Endothelial cell of umbilical vein (primary cell): ENCODE measurements around the gene CNOT1. TPM values are rescaled to one million over a fixed set of nuclear protein-coding genes. Genes with fewer than 3 reads are reported as not detected.

ENCODE experiments used
- BruUV-seq: library from RNA; stranded (reverse); fragments of 400-500 nt; replicated peaks from 2 replicates; lab custom pipeline; 2021; lab: Mats Ljungman, UMichigan
- CTCF ChIA-PET: fragments of 300-600, 350-600 bp; sonication (Branson Sonifier 250); formaldehyde crosslinking; loops from one replicate; lab custom pipeline; 2021; ENCODE audit warnings: antibody characterized with exemption, inconsistent platforms; lab: Charles Lee
- POLR2A ChIA-PET: fragments of 300-600, 350-600 bp; sonication (Branson Sonifier 250); formaldehyde crosslinking; loops from one replicate; lab custom pipeline; 2021; ENCODE audit warnings: antibody characterized with exemption, inconsistent platforms; lab: Charles Lee
- DNase-seq: peaks from one replicate; pipeline ENCODE4 v3.0.0-alpha.2; 2011; ENCODE audit warnings: low read depth, low spot score
- FAIRE-seq: peaks from 2 replicates; lab custom pipeline; 2011; peaks lifted over from hg19 to GRCh38; lab: Jason Lieb, UNC
- H2AFZ ChIP-seq: 2 replicates; pipeline ENCODE4 v1.6.0; 2012; ENCODE audit warnings: low read depth, low read length, control low read depth, inconsistent platforms
- H3K27ac ChIP-seq: 2 replicates; pipeline ENCODE4 v1.5.1; 2011; ENCODE audit warnings: low read depth, mild to moderate bottlenecking, control low read depth, low read length, moderate library complexity; ENCODE audit not compliant: insufficient read depth
- H3K27me3 ChIP-seq, 2 experiments: 2 replicates each; pipeline versions ENCODE4 v1.6.0 to v1.6.1; 2011; ENCODE audit warnings: low read length in 2 of 2, mixed read lengths in 1 of 2; ENCODE audit not compliant: control insufficient read depth in 2 of 2, insufficient read depth in 2 of 2
- H3K36me3 ChIP-seq, 2 experiments: 2 replicates in 1 of 2; 3 replicates in 1 of 2; pipeline ENCODE4 v1.5.1; 2011; ENCODE audit warnings: low read length in 2 of 2, mild to moderate bottlenecking in 1 of 2, moderate library complexity in 1 of 2; ENCODE audit not compliant: control insufficient read depth in 2 of 2, insufficient read depth in 2 of 2; ENCODE audit errors: extremely low read depth in 1 of 2
- H3K4me1 ChIP-seq: 3 replicates; pipeline ENCODE4 v1.5.1; 2011; ENCODE audit warnings: mild to moderate bottlenecking, low read length; ENCODE audit not compliant: control insufficient read depth, insufficient read depth; ENCODE audit errors: extremely low read depth
- H3K4me2 ChIP-seq: 2 replicates; pipeline ENCODE4 v1.6.1; 2011; ENCODE audit warnings: low read length, control low read depth, mixed read lengths; ENCODE audit not compliant: insufficient read depth
- H3K4me3 ChIP-seq, 3 experiments: fragments of 200-600 bp in 1 of 3; sonication (generic), shearing (Covaris generic) in 1 of 3; replicated peaks in 1 of 3; 2 replicates each; pipeline ENCODE4 v1.5.1; 2011 to 2016; ENCODE audit warnings: control low read depth in 3 of 3, low read length in 3 of 3, mild to moderate bottlenecking in 2 of 3, inconsistent platforms in 1 of 3, low read depth in 1 of 3, moderate library complexity in 1 of 3; ENCODE audit not compliant: insufficient read depth in 1 of 3
- H3K79me2 ChIP-seq: 2 replicates; pipeline ENCODE4 v1.6.0; 2012; ENCODE audit warnings: low read length, inconsistent platforms; ENCODE audit not compliant: control insufficient read depth, insufficient read depth
- H3K9ac ChIP-seq: replicated peaks from 2 replicates; pipeline ENCODE3; 2011; ENCODE audit warnings: low read length, control low read depth; ENCODE audit not compliant: insufficient read depth; ENCODE audit errors: extremely low read depth
- H3K9me1 ChIP-seq: replicated peaks from 3 replicates; pipeline ENCODE4 v1.6.0; 2011; ENCODE audit warnings: mild to moderate bottlenecking, low read length; ENCODE audit not compliant: control insufficient read depth, insufficient read depth; ENCODE audit errors: extremely low read depth
- H3K9me3 ChIP-seq: replicated peaks from 2 replicates; pipeline ENCODE4 v1.5.1; 2012; ENCODE audit warnings: low read length, inconsistent platforms; ENCODE audit not compliant: control insufficient read depth, insufficient read depth
- H4K20me1 ChIP-seq: replicated peaks from 2 replicates; pipeline ENCODE3; 2011; ENCODE audit warnings: mild to moderate bottlenecking, low read length; ENCODE audit not compliant: control insufficient read depth, insufficient read depth; ENCODE audit errors: extremely low read depth
- CTCF ChIP-seq, 2 donors: IDR thresholded peaks; 1 replicate in 1 of 2; 2 replicates in 1 of 2; pipeline ENCODE4 v1.5.1; 2011; ENCODE audit warnings: low read length in 2 of 2, mild to moderate bottlenecking in 2 of 2, moderate library complexity in 2 of 2, control low read depth in 1 of 2, inconsistent platforms in 1 of 2, low read depth in 1 of 2; ENCODE audit not compliant: insufficient read depth in 1 of 2; ENCODE audit errors: extremely low read depth in 1 of 2
- EZH2 ChIP-seq: IDR thresholded peaks from 2 replicates; pipeline ENCODE4 v1.6.1; 2012; ENCODE audit warnings: borderline replicate concordance, low read depth, mild to moderate bottlenecking, moderate library complexity, low read length, inconsistent platforms; ENCODE audit not compliant: severe bottlenecking
- FOS ChIP-seq: IDR thresholded peaks from 2 replicates; pipeline ENCODE4 v1.6.1; 2011; ENCODE audit warnings: mild to moderate bottlenecking, low read length, moderate library complexity, borderline replicate concordance; ENCODE audit not compliant: insufficient read depth
- GATA2 ChIP-seq: IDR thresholded peaks from 2 replicates; pipeline ENCODE4 v1.7.0; 2011; ENCODE audit warnings: low read depth, mild to moderate bottlenecking, moderate library complexity, mixed read lengths, low read length; ENCODE audit not compliant: insufficient read length, insufficient read depth
- JUN ChIP-seq: IDR thresholded peaks from 2 replicates; pipeline ENCODE4 v1.6.1; 2011; ENCODE audit warnings: borderline replicate concordance, low read depth; ENCODE audit not compliant: insufficient read length, insufficient read depth
- MAX ChIP-seq: IDR thresholded peaks from 2 replicates; pipeline ENCODE4 v1.6.1; 2011; ENCODE audit not compliant: insufficient read depth, insufficient read length
- MYC ChIP-seq: IDR thresholded peaks from one replicate; pipeline ENCODE4 v1.6.1; 2011; ENCODE audit warnings: mild to moderate bottlenecking, low read depth, low read length
- POLR2A ChIP-seq: IDR thresholded peaks from 2 replicates; pipeline ENCODE4 v1.6.1; 2012; ENCODE audit warnings: low read depth, mild to moderate bottlenecking, control low read depth, low read length
- POLR2AphosphoS5 ChIP-seq: IDR thresholded peaks from 2 replicates; pipeline ENCODE4 v1.6.1; 2012; ENCODE audit warnings: low read depth, mild to moderate bottlenecking, control low read depth, low read length, moderate library complexity; ENCODE audit not compliant: insufficient read depth
- dilution Hi-C: fragments of 300-500 bp; cut with MboI; formaldehyde crosslinking; loops from one replicate; pipeline ENCODE4 v1.15.0; 2019; ENCODE audit warnings: low sequenced_read_pairs; ENCODE audit not compliant: extremely low pct_ligation_motif_present
- intact Hi-C: fragments of 100-400 bp; cut with micrococcal nuclease; formaldehyde crosslinking; loops from one replicate; pipeline ENCODE4 v1.10.0; 2022
- polyA plus RNA-seq, 4 experiments: library from polyadenylated mRNA; depleted of rRNA in 3 of 4; stranded (reverse) in 3 of 4; unstranded in 1 of 4; fragments of >200 nt; gene quantifications; 2 replicates each; pipeline versions ENCODE4 v1.2.1 to v1.2.3, GENCODE V29; 2011 to 2012; ENCODE audit warnings: missing spikeins in 1 of 4
- total RNA-seq: library from RNA; stranded (reverse); gene quantifications from 2 replicates; pipeline ENCODE4 v1.2.3, GENCODE V29; 2021

CNOT1 gene
- total and polyA plus RNA-seq, 2 donors (not counting 3 experiments of a cell fraction or from before 2014, with no cell fraction given) = 142 to 151 TPM

- Histone ChIP-seq H3K79me2 (no peaks in the 10 kb centered on the region), H3K9me3 (no peaks in the 10 kb centered on the region), H3K4me3 (no peak overlapping the region), H3K4me2 (no peak overlapping the region), H3K36me3 (no peaks in the 10 kb centered on the region), H4K20me1 (no peaks in the 10 kb centered on the region), H2AFZ (no peak overlapping the region), H3K9ac (no peak overlapping the region), H3K27ac (no peak overlapping the region), H3K4me1 (peaks cover 12% of the 10 kb centered on the region), H3K9me1 (no peaks in the 10 kb centered on the region), H3K27me3 (no peaks in the 10 kb centered on the region)
- no TSS peak for BruUV-seq
- POLR2A ChIA-PET = no interaction called here
- dilution Hi-C loops = no loop called here
- TF ChIP-seq JUN (no peak), POLR2AphosphoS5 (no peak), POLR2A (no peak), MAX (no peak), MYC (no peak), CTCF (IDR thresholded peaks at IDR 0.05; ENCODE audit: extremely low read depth in 1 of 2, insufficient read depth in 1 of 2, low read depth in 1 of 2, low read length in 2 of 2) (no peak), FOS (no peak), GATA2 (no peak), EZH2 (no peak)
- CTCF ChIA-PET = interaction anchor here (0.6 to 6.3 kb wide), 5 partner anchors 11 to 238 kb away, joined by 3 to 30 read pairs (median 3); no protein-coding TSS in a partner anchor
- DNase-seq (no peak), FAIRE-seq (no peak)
- intact Hi-C loops = no loop called here
These were observed 152.8 kb downstream of the CNOT1 start for GRCh38 chr16:58476791-58477190.
